Upper lobe of right lung (tissue), 1 donor: ENCODE measurements around the gene RNASE9. TPM values are rescaled to one million over a fixed set of nuclear protein-coding genes. Genes with fewer than 3 reads are reported as not detected.

Experiments
- ATAC-seq: fragments of 200-7000 bp; cut with Tn5 transposase; one replicate; pipeline ENCODE4 v1.9.1; 2020; ENCODE audit warnings: mild to moderate bottlenecking, moderate library complexity
- DNase-seq: peaks from one replicate; pipeline ENCODE4 v3.0.0-alpha.2; 2020
- H3K27ac ChIP-seq: fragments of 200-600 bp; one replicate; pipeline ENCODE4 v1.8.0; 2022
- H3K27me3 ChIP-seq: fragments of 200-600 bp; one replicate; pipeline ENCODE4 v1.8.0; 2022; ENCODE audit warnings: mild to moderate bottlenecking
- H3K36me3 ChIP-seq: fragments of 200-600 bp; one replicate; pipeline ENCODE4 v1.8.0; 2022
- H3K4me1 ChIP-seq: fragments of 200-600 bp; one replicate; pipeline ENCODE4 v1.8.0; 2022
- H3K4me3 ChIP-seq: fragments of 200-600 bp; one replicate; pipeline ENCODE4 v1.8.0; 2022; ENCODE audit warnings: mild to moderate bottlenecking
- H3K9me3 ChIP-seq: fragments of 200-600 bp; one replicate; pipeline ENCODE4 v1.8.0; 2022
- intact Hi-C: fragments of 100-400 bp; cut with DNase I; formaldehyde crosslinking; loops from one replicate; pipeline ENCODE4 v1.11.0; 2022
- long read RNA-seq: library from polyadenylated mRNA; unstranded; transcript quantifications from one replicate; pipeline ENCODE4 v2.0.0, GENCODE V29; 2021
- total RNA-seq: library from RNA; stranded (reverse); fragmentation: NEBNext Ultra II Directional; extraction: Animal tissue kit (Norgen Biotek cat#: 25700); gene quantifications from one replicate; pipeline ENCODE4 v1.2.1, GENCODE V29; 2021
- TF ChIP-seq, protein P1 (sequence below): fragments of 200-600 bp; IDR thresholded peaks from one replicate; pipeline ENCODE4 v1.8.0; 2022; ENCODE audit warnings: antibody characterized with exemption
- donor health status: DM: no; HTN: yes; CAD: no; lungs with severe emphysema.

The RNASE9 gene
- not detected for total RNA-seq
- long read RNA-seq: 0 reads

DNA sequence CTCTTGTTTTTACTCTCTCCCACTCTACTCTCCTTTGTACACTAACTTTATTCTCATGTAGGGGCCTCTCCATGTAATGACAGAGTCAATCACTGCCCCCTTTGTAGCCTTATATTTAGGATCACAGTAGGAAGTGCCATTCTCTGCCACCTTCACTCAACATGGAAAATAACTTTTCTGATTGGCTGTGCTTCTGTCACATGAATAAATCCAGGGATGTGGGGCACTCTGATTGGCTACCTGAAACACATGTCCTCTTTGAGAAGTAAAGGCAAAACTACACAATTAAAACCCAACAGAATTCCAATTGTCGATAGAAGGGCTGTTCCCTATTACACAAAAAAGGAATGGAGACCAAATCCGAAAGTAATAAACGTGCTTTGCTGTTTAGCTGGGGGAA, at the start of gene RNASE9:
Gene RNASE9, minus strand, starts transcription at position 87 of the 400 bp plus-strand sequence.
- Histone ChIP-seq H3K27me3 (no peaks in the 10 kb centered on the region), H3K9me3 (no peaks in the 10 kb centered on the region), H3K27ac (no peak within 1 kb of the TSS), H3K4me3 (no peak within 1 kb of the TSS), H3K4me1 (peaks cover 12% of the 10 kb centered on the region), H3K36me3 (no peaks in the 10 kb centered on the region)
- ATAC-seq (no peak), DNase-seq (no peak)
- intact Hi-C loops: no loop called here
- TF ChIP-seq, protein P1, sequence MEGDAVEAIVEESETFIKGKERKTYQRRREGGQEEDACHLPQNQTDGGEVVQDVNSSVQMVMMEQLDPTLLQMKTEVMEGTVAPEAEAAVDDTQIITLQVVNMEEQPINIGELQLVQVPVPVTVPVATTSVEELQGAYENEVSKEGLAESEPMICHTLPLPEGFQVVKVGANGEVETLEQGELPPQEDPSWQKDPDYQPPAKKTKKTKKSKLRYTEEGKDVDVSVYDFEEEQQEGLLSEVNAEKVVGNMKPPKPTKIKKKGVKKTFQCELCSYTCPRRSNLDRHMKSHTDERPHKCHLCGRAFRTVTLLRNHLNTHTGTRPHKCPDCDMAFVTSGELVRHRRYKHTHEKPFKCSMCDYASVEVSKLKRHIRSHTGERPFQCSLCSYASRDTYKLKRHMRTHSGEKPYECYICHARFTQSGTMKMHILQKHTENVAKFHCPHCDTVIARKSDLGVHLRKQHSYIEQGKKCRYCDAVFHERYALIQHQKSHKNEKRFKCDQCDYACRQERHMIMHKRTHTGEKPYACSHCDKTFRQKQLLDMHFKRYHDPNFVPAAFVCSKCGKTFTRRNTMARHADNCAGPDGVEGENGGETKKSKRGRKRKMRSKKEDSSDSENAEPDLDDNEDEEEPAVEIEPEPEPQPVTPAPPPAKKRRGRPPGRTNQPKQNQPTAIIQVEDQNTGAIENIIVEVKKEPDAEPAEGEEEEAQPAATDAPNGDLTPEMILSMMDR: no peak

DNA sequence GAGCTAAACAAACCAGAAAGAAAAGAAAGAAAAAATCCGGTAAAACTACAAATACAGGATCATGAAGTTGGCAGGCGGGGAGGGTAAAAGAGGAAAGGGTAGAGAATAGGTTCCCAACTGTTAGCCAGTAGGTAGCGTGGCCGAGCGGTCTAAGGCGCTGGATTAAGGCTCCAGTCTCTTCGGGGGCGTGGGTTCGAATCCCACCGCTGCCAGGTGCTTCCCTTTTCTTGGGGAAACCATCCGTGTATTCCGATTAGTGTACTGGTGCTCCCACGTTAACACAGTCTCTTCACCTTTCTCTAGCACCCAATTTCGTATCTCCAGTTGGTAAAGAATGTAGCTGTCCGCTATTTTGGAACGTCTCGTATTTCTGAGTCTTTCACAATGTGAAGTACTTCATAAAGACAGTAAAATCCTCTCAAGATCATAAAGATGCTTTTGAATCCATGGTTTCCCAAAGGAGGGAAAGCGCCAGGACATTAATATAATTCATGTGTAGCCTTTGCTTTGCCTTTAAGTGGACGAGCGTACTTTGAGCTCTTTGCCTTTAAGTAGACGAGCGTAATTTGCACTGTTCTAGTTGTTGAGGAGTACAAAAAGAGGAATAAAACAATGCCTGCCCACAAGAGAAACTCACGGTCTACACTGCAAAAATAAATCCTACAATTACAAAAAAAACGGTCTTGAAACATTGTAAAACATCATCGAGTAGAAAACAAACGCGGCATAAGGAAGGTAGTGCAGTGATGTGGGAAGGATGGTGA, 49.3 kb upstream of the RNASE9 start:
- DNase-seq (peak; percentile 86), ATAC-seq (peak; percentile 51)
- Histone ChIP-seq H3K27ac (peak overlapping the region; percentile 43), H3K4me3 (peak overlapping the region; percentile 90), H3K4me1 (peaks cover 18% of the 10 kb centered on the region), H3K27me3 (no peaks in the 10 kb centered on the region), H3K36me3 (no peaks in the 10 kb centered on the region), H3K9me3 (no peaks in the 10 kb centered on the region)
- TF ChIP-seq, protein P1: no peak
- intact Hi-C loops: loop anchor here (10.0 kb wide), 1 partner anchor 75 kb away; the partner anchor contains the start of genes ANG and RNASE4

DNA sequence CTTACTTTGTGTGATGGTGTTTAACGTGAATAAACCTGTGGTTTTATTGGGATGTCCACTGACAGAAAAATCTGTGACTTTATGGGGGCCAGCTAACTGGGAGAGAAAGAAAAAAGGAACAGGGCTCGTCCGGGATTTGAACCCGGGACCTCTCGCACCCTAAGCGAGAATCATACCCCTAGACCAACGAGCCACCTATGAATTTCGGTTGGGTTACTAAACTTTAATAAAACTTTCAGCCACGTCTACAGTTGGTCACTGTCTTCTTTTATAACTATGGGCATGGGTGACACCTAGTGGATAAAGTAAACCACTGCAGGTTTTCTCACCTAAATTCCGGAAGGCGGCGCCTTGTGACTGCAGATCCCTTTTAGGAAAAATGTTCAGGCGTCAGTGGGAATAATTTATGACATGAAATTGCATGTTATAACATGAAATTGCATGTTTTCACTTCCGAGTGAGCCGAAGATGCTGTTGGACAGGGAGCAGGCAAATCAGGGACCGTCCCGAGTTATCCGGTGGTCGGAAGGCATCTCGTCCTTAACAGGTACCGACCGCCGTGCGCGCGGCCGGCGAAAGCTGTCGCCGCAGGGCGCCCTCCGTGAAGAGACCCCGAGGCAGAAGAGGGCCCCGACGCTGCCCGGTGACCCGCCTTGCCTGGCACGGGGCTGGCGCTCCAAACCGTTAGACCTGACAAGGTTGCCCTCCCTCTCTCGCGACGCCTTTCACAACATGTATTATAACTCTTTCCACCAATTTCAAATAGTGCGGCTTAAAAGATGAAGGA, 48.6 kb upstream of the RNASE9 start:
- H3K4me1 ChIP-seq: peaks cover 18% of the 10 kb centered on the region
- intact Hi-C loops: loop anchor here (5.0 to 10.0 kb wide), 2 partner anchors 75 to 77 kb away; partner anchors contain the start of genes ANG and RNASE4

DNA sequence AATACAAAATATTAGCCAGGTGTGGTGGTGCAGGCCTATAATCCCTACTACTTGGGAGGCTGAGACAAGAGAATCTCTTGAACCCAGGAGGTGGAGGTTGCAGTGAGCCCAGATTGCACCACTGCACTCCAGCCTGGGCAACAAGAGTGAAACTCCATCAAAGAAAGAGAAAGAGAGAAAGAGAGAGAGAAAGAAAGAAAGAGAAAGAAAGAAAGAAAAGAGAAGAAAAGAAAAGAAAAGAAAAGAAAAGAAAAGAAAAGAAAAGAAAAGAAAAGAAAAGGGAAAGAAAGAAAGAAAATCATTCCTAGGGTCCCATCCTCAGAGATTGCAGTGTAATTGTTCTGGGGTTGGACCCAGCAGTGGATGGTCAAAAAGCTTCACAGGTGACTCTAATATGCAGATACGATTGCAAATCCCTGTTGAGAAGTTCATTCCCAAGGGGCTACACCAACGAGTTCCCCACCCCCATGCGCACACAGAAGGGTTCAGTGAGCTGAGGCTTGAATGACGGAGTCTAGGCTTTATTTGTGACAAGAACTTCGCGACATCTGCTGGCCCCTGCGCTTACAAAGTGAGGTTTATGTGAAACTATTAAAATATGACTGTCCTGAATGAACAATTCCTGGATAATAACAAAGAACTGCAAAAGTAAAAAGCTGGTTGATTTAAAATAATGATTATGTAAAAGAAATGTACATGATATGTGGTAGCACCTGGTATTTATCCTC, 47.7 kb upstream of the RNASE9 start:
- intact Hi-C loops: loop anchor here (5.0 kb wide), 1 partner anchor 76 kb away; no protein-coding TSS in a partner anchor
- peaks cover 18% of the 10 kb centered on the region for H3K4me1 ChIP-seq
- H3K9me3 ChIP-seq: no peaks in the 10 kb centered on the region
- H3K27me3 ChIP-seq: no peaks in the 10 kb centered on the region
- no peaks in the 10 kb centered on the region for H3K36me3 ChIP-seq
- TF ChIP-seq, protein P1: no peak
- no peak overlapping the region for H3K27ac ChIP-seq
- ATAC-seq: no peak
- no peak overlapping the region for H3K4me3 ChIP-seq
- no peak for DNase-seq

More for the DNA sequence above, 48.6 kb upstream of the RNASE9 start:
- H3K9me3 ChIP-seq: no peaks in the 10 kb centered on the region
- TF ChIP-seq, protein P1: peak; percentile 91
- H3K27me3 ChIP-seq: no peaks in the 10 kb centered on the region
- peak overlapping the region; percentile 90 for H3K4me3 ChIP-seq
- peak; percentile 78 for ATAC-seq
- H3K36me3 ChIP-seq: no peaks in the 10 kb centered on the region
- peak overlapping the region; percentile 43 for H3K27ac ChIP-seq
- DNase-seq: peak; percentile 68

DNA sequence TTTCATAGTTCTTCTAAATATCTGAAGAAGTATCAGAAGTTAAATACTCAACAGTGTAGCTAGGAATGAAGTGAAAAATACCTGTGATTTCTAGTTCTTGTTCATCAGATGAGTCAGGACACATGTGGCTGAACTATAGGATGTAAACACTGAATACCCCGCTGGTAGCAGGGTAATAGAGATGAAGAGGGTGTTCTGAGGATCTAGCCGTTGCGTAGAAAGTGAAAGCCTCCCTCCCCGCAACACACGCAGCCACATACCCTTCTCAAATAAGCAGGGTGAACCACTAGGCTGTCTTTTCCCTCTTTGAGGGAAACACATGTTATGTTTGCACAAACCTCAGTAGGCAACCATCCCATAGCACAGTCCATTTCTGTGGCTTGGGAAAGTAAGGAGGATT, 46.8 kb upstream of the RNASE9 start:
- DNase-seq: no peak
- H3K36me3 ChIP-seq: no peaks in the 10 kb centered on the region
- no peak for ATAC-seq
- no peaks in the 10 kb centered on the region for H3K9me3 ChIP-seq
- no peaks in the 10 kb centered on the region for H3K27me3 ChIP-seq
- H3K27ac ChIP-seq: no peak overlapping the region
- intact Hi-C loops: loop anchor here (5.0 kb wide), 1 partner anchor 75 kb away; no protein-coding TSS in a partner anchor
- TF ChIP-seq, protein P1: no peak
- H3K4me3 ChIP-seq: no peak overlapping the region
- H3K4me1 ChIP-seq: peaks cover 15% of the 10 kb centered on the region
